HepG2 (cell line): ENCODE data around the gene CCDC86. TPM values are rescaled to one million over a fixed set of nuclear protein-coding genes. Genes with fewer than 3 reads are reported as not detected.
A peak's percentile ranks its signal among the peaks of the same experiment; 100 is the strongest.

Experiments used
- BCLAF1 ChIP-seq: fragments of 450-650 bp; IDR thresholded peaks from 2 replicates; pipeline ENCODE4 v1.6.1; 2017; ENCODE audit warnings: mild to moderate bottlenecking
- NFAT5 ChIP-seq: sonication (generic); formaldehyde crosslinking; IDR thresholded peaks from 2 replicates; pipeline ENCODE4 v1.4.0; 2020; ENCODE audit warnings: missing genetic modification reagents
- NFKB2 ChIP-seq: sonication (generic); formaldehyde crosslinking; IDR thresholded peaks from 2 replicates; pipeline ENCODE4 v1.4.0; 2020; ENCODE audit warnings: missing genetic modification reagents, borderline replicate concordance
- PREB ChIP-seq: sonication (generic); formaldehyde crosslinking; IDR thresholded peaks from 2 replicates; pipeline ENCODE4 v1.4.0; 2020; ENCODE audit warnings: missing genetic modification reagents
- SNAI1 ChIP-seq: sonication (generic); formaldehyde crosslinking; IDR thresholded peaks from 2 replicates; pipeline ENCODE4 v1.5.0; 2020; ENCODE audit warnings: mild to moderate bottlenecking, missing genetic modification reagents, borderline replicate concordance
- SNAPC2 ChIP-seq: sonication (generic); formaldehyde crosslinking; IDR thresholded peaks from 2 replicates; pipeline ENCODE4 v1.8.1; 2022; ENCODE audit warnings: mild to moderate bottlenecking, missing genetic modification reagents
- XRCC5 ChIP-seq: fragments of 200-400 bp; formaldehyde crosslinking; optimal IDR thresholded peaks from 2 replicates; pipeline ENCODE3; 2017; ENCODE audit warnings: mild to moderate bottlenecking, low read length
- ZBTB46 ChIP-seq: sonication (generic); formaldehyde crosslinking; IDR thresholded peaks from 2 replicates; pipeline ENCODE4 v1.4.0; 2020; ENCODE audit warnings: mild to moderate bottlenecking, missing genetic modification reagents, borderline replicate concordance
- ZNF263 ChIP-seq: sonication (generic); formaldehyde crosslinking; IDR thresholded peaks from 2 replicates; pipeline ENCODE4 v1.4.0; 2020; ENCODE audit warnings: missing genetic modification reagents
- ZNF354B ChIP-seq: sonication (generic); formaldehyde crosslinking; IDR thresholded peaks from 2 replicates; pipeline ENCODE4 v1.8.0; 2022; ENCODE audit warnings: mild to moderate bottlenecking, missing genetic modification reagents
- ZNF362 ChIP-seq: sonication (generic); formaldehyde crosslinking; IDR thresholded peaks from 2 replicates; pipeline ENCODE4 v1.4.0; 2020; ENCODE audit warnings: missing genetic modification reagents, mild to moderate bottlenecking, borderline replicate concordance
- ZNF451 ChIP-seq: sonication (generic); formaldehyde crosslinking; IDR thresholded peaks from 2 replicates; pipeline ENCODE4 v1.5.0; 2020; ENCODE audit warnings: mild to moderate bottlenecking, missing genetic modification reagents
- ZNF644 ChIP-seq: IDR thresholded peaks from 2 replicates; pipeline ENCODE4 v1.6.1; 2016; ENCODE audit warnings: low read depth
- ZNF766 ChIP-seq: sonication (generic); formaldehyde crosslinking; IDR thresholded peaks from 2 replicates; pipeline ENCODE4 v1.5.0; 2020; ENCODE audit warnings: missing genetic modification reagents, borderline replicate concordance
- ZNF790 ChIP-seq: sonication (generic); formaldehyde crosslinking; IDR thresholded peaks from 2 replicates; pipeline ENCODE4 v1.8.0; 2022; ENCODE audit warnings: missing genetic modification reagents, mild to moderate bottlenecking, borderline replicate concordance
- ZNF841 ChIP-seq: sonication (generic); formaldehyde crosslinking; IDR thresholded peaks from 2 replicates; pipeline ENCODE4 v1.8.1; 2023; ENCODE audit warnings: missing genetic modification reagents, borderline replicate concordance
- polyA plus RNA-seq, 8 experiments: library from polyadenylated mRNA; depleted of rRNA in 3 of 8; stranded (reverse) in 7 of 8; unstranded in 1 of 8; fragments of >200 nt; fragmentation: Illumina TruSeq in 4 of 8; extraction: Trizol in 4 of 8; gene quantifications; 2 replicates each; pipeline versions ENCODE4 v1.2.1 to v1.2.3, GENCODE V29; 2011 to 2016; ENCODE audit warnings: low read depth in 4 of 8, missing spikeins in 1 of 8, mixed read lengths in 1 of 8; ENCODE audit not compliant: insufficient read depth in 1 of 8
- total RNA-seq, 5 experiments: library from RNA; depleted of rRNA; stranded (reverse); fragments of >200 nt; fragmentation: Illumina TruSeq; extraction: Trizol; gene quantifications; 2 replicates each; pipeline ENCODE4 v1.2.3, GENCODE V29; 2016; ENCODE audit warnings: low read depth in 1 of 5

The CCDC86 gene
- total and polyA plus RNA-seq, 2 of the 13 experiments (the other 11 are each of a cell fraction or from before 2014, with no cell fraction given): 33.8 to 37.6 TPM

GRCh38 chr11:60880643-60881282, 38.9 kb downstream of the CCDC86 start (continued):
- no peak; the same call in 1 of the 2 replicates for TF ChIP-seq NFAT5 (CRISPR knock-in tag)
- TF ChIP-seq ZBTB46 (CRISPR knock-in tag): no peak
- TF ChIP-seq ZNF841 (CRISPR knock-in tag): no peak
- TF ChIP-seq PREB (CRISPR knock-in tag): no peak
- TF ChIP-seq ZNF766 (CRISPR knock-in tag): peak; percentile 72; the same call in 1 of the 2 replicates
- no peak for TF ChIP-seq ZNF354B (CRISPR knock-in tag)
- no peak for TF ChIP-seq BCLAF1
- TF ChIP-seq ZNF790: no peak
- TF ChIP-seq ZNF362 (CRISPR knock-in tag): peak; percentile 50; the same call in 1 of the 2 replicates
- no peak for TF ChIP-seq SNAI1 (CRISPR knock-in tag)
- no peak; the same call in 1 of the 2 replicates for TF ChIP-seq SNAPC2 (CRISPR knock-in tag)
- peak; percentile 43; the same call in 1 of the 2 replicates for TF ChIP-seq ZNF644 (CRISPR knock-in tag)
- peak; percentile 61; the same call in 1 of the 2 replicates for TF ChIP-seq ZNF263 (CRISPR knock-in tag)
- no peak for TF ChIP-seq XRCC5
- 0 out of 2 replicates have a peak, but pooled peaks have one; percentile 29 for TF ChIP-seq NFKB2 (CRISPR knock-in tag)
- TF ChIP-seq ZNF451 (CRISPR knock-in tag): peak; percentile 73; the same call in 1 of the 2 replicates
